Muscle of back (tissue), 11 donors: ENCODE results near the gene HOXC4. TPM values are rescaled to one million over a fixed set of nuclear protein-coding genes. Genes with fewer than 3 reads are reported as not detected.
A peak's percentile ranks its signal among the peaks of the same experiment; 100 is the strongest.

Experiments
- DNase-seq, 3 donors: peaks; one replicate each; pipeline versions ENCODE4 v3.0.0 to v3.0.0-alpha.2; 2013
- polyA plus RNA-seq, 10 donors: library from polyadenylated mRNA; unstranded; fragments of 120-200 nt; gene quantifications; one replicate each; pipeline ENCODE4 v1.2.1, GENCODE V29; 2013; ENCODE audit not compliant: insufficient read length in 10 of 10

Gene HOXC4
- polyA plus RNA-seq, 10 donors, result 17.4 to 26.2 (median 20.8) TPM

DNA sequence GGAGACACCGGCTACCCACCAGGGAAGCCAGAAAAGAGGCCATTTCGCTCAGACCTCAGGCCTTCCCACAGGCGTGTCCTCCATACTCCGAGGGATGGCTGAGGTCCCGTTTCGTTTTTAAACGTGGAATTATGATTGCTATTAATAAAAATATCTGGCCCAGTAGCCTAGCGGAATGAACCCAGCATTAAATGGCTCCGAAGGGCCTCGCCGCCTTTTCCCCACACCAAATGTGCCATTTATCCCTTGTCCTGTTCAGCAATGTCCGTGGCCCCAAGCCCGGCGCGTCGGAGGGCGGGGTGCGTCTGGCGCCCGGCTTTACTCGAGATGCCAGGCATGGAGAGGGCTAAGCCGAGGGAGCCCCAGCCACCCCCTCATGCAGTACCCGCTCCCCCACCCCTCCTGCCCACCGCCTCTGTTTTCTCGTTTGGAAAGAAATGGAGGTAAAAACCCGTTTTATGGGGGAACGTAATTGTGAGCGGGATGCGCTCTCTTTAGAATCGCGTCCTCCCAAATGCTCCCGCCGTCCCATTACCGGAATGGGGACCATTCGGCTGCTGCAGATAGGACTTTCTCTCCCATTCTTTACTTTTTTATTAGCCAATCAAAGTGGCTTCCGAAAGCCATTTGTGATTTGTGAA, 39.1 kb upstream of the HOXC4 start:
- no peak for DNase-seq

DNA sequence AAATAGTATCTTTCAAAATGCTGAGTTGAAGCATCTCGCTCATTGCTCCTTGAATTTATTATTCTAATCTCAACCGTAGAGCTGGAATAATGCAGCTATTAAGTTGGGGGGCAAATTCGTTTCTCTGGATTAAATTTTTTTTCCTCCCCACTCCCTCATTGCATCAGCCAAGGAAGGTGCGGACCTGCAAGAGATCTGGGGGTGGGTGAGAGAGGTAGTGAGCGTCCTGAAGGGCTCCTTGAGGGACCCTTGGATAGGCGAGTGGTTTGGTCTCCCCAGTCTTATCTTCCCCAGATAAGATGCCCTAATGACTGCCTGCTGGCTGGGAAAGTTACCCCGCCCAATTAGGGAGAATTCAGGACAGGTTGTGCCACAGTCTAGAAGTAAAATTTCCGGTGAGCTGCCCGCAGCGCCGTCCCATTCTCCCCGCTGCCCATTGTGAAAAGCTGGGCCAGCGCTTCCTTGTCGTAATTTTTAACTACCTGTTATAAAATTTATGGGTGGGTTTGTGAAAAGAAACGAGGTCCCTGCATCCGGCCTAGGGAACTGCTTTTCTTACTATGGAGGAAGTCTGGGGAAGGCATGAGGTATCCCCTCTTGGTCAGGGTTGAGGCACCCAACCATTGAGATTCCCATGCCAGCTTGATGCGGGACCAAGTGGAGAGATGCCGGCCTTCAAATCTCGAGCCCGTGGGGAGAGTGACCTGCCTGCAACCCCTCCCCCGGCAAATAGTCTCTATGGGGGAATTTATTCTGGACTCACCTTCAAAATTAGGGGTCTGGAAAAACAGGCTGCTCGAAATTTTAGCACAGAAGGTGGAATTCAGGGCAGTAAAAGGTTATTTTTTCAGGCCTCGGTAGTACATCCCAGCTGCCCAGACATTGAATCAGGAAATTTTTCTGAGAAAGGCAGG, 38.4 kb upstream of the HOXC4 start:
- no peak for DNase-seq

DNA sequence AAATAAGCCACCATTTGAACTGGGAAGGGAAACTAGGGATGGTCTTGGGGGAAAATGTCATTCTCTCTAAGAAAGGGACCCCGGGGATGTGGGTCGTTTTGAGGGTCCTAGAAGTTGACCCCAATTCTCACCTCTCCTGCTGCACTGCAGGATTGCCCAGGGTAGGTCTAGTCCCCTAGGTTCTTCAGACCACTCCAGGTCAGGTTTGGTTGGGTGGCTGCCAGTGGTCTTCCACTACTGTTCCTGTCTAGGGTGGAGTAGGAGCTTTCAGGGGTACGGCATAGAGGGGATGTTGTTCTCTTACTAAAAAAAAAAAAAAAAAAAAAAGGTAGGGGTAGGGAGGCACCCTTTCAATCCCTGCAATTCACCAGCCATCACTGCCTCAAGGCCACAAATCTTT, 37.6 kb upstream of the HOXC4 start:
- DNase-seq, result no peak

DNA sequence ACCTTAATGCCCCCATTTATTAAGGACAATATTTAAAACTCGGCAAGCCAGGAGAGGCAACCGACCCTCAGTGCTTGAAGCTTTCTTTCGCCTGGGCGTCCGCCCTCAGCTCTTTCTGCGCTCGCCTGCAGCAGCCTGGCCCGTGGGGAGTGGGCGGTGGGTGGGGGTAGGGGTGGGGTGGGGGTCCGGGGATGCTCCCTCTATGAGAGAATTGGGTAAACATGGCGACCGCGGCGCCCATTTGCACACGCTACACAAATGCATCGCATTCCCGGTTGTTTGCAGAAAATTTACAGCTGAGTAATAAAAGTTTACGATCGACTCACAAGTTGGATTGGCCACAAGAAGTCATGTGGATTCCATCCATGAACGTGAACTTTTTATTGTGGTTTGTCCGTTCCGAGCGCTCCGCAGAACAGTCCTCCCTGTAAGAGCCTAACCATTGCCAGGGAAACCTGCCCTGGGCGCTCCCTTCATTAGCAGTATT, 37.1 kb upstream of the HOXC4 start:
- peak in 2 of 3 donors; percentile 90 to 91 for DNase-seq

DNA sequence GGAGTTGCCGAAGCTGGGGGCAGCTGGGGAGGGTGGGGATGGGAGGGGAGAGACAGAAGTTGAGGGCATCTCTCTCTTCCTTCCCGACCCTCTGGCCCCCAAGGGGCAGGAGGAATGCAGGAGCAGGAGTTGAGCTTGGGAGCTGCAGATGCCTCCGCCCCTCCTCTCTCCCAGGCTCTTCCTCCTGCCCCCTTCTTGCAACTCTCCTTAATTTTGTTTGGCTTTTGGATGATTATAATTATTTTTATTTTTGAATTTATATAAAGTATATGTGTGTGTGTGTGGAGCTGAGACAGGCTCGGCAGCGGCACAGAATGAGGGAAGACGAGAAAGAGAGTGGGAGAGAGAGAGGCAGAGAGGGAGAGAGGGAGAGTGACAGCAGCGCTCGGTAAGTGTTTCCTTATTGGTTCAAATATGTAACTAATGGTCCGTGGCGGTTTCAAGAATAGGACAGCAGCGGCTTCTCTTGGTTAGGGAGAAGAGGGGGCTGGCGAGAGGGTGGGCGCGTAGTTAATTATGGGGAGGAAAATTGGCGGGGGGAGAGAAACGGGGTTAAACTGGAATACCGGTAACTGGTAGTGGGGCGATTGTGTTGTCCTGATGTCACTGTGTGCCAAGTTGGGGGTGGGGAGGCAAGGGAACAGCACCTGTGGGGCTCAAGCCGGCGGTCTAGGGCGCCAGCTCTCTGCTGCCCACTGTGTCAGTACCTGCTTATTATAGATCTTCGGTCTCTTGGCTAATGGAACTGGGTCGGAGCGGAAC, 36.4 kb upstream of the HOXC4 start:
- DNase-seq, result peak in 1 of 3 donors; percentile 82

DNA sequence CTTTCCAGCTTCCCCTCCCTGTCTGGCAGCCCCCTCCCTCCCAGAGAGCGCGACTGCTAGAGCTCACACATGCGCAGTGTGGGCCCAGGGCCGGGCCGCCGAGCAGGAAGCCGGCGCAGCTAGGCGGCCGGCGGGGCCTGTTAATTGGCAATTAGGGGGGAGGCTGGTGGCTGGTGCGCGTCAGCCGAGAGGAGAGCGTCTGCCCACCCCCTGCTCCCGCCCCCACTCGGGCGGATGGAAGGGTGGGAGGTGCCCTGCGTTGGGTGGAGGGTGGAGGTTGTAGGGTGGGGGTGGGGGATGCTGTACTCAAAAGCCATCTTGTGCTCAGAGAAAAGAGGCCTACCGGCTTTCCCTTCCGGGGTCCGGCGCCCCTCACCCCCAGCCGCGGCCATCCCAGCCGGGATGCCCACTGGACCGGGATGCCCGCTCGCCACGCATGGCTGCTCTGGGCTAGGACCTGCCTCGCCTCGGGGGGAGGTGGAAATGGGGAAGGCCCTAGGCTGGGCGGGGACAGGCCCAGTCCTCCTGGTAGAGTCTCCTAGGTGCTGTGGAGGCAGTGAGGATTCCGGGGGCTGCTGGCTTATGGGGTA, 35.7 kb upstream of the HOXC4 start:
- peak; percentile 88 to 97 (median 97) for DNase-seq

DNA sequence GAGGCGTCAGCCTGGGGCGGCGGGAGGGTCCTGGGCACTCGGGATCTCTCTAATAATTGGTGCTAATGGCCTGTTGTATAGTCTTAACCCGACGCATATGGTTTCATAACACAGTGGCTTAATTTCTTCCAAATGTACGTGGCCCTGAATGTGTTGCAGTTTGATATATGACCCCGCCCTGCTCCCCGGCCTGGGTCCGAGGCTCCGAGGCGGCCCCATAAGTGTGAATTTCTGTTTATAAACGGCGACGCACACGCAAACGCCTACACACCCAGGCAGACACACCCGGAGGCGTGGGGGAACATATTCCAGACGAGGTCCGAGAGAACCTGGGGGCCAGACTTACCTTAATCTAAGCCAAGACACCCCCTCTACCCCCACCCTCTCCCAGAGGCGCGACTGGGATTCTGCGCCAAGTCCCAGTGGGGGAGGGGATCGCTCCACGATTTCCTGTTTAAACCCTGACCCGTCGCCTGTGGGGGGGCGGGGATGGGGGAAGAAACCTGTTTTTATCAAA, 35.1 kb upstream of the HOXC4 start:
- DNase-seq, result no peak

DNA sequence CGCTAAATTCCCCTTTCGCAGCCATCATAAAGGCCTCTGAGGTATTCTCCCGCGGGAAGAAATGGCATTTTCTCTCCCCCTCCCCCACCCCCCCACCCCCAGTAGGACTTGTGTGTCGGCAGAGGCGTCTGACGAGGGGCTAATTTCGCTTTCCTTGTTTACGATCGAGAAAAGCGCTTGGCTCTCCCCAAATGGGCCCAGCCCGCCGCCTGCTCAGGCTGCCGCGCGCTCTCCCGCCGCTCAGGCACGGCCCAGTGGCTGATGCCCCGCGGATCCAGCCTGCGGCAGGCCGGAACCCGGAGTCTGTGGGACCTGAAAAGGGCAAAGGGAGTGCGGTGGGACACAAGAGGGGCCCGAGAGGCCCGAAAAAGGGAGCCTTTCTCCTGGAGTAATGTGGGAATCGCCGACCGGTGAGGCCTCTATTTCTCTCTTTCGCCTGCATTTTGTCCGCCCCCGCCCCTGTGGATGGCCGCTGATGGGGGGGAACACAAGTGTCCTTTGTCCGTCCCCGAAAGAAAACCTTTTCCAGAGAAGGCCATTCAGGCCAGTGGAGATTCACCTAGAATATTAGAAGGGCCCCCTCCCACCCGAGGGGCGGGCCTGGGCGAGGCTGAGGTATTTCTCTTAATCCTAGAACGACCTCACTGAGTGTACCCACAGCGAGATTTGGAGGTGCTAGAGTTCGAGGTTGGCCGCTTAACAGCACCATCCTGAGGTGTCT, 34.4 kb upstream of the HOXC4 start:
- DNase-seq, result peak in 1 of 3 donors; percentile 69

DNA sequence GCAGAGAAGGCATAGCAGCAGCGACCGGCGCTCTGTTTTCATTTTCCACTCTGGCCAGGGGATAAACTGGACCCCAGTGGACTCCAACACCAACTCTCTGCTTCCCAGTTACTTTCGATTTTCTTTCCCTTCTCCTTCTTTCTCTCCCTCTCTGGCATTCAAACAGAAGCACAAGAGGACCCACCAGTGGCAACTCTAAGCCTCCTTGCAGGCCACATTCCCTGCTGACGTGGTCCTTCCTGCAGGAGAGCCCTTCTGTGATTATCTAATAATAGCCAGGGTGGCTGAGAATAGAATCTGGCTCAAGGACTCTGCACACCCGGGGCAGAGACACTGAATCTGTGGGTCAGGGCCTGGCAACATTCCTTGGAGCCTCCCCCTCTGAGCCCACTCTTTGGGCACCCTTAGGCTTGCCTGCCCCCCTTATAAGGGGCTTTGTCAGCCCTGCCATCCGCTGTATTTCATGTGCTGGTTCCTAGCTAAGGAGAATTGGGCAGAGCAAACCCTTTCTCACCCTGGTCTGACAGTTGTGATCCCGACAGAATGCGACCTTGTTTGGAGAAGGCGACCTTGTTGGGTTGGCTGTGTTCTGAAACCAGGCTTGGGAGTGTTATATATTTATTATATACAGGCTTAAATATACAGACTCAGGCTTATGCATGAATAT, 33.6 kb upstream of the HOXC4 start:
- DNase-seq, result peak in 1 of 3 donors; percentile 69

DNA sequence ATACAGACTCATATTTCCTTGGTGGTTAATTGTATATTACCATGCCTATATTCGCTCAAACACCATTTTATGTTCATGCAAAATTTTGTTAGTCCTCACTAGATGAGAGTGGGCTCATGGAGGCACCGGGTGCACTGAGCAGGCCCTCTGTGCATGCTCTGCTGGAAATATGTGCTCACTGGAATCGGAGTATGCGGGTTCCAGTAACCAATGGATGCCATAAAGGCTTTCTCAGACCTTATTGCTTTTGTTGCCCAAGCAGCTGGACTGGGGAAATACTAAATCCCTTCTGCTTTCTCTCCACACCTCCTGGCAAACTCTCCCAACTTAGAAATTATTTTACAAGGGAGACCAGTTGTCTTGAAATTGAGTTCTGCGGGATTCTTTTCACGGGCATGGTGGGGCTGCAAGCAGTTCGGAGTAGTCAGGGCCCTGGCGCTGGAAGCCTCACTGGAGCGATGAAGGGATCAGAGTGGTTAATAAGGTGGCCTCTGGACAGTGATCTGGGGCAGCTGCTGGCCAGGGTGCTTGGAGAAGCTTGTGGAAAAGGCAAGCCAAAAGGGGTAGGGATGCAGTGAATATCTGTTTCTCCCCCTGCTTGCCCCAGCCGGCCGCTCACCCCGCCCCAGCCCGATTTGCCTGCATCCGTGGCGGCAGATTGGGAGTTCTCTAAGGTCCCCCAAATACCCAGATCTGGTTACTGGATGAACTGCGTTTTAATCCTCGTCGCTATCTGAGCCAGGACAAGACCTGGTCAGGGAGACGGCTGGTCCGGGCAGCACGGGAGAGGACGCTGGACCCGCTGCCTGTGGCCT, 32.8 kb upstream of the HOXC4 start:
- DNase-seq, result no peak

DNA sequence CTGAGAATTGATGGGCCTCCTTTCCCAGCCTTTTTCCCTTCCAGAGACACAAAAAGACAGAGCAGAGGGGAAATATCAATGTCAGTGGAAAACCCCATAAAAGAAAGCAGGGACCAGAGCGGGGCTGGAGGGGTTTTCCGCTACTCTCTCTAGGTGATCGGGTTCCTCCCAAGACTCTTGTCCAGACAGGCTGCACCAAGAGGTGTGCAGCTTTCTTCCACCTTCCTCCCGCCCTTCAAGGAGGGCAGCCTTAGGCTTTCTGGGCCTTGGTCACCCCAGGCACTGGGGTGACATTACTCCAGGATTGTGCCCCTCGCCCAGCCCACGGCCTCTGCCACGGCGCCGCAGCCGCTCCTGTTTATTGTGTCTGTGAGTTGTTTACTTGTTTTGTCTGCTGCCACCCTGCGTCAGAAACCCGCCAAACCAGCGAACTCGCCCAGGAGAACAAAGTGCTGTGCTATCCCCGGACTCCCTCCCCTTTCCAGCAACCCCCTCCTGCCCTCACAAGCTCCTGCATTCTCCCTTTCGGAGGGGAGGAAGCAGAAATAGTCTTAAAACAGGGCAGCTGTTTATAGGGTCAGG, 32.1 kb upstream of the HOXC4 start:
- peak in 1 of 3 donors; percentile 67 for DNase-seq

DNA sequence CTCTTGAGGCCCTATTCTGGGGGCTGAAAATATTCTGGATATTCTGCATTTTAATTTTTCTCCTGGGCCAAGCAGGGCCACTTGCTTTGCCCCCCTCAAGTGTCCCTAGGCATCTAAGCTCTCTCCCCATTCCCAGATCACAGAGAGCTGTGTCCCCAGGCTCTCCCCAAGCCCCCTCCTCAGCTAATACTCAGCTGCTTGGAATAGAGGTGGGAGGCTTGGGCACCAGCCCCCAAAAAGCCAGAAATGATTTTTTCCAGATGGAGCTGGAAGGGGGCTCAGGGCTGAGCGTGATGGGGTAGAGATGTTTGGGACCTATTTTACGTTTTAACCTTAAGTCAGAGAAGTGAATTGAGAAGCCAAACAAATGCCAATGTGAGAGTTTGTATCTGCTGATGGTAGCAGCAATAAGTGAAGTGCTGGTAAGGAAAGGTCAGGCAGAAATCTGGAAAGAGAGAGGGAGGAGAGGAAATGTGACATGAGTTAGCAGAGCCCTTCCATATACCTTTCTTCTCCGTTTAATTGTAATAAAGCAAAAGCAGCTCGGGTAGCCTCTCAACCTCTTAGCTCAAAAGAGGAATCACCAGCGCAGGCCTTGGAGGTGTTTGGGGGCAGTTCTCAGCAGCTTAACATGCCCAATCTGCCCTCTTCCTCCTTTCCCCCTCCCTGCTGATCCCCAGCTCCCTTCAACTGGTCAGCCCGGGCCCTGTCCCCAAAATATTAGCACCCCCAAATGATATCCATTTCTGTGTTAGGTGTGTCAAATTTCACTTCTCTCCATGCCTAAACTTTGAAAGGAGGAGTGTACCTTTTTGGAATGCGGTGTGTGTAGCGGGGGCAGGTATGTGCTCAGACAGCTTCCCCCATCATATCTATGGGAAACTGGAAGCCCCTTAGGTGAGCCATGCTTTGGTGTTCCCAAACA, 30.4 kb upstream of the HOXC4 start:
- no peak for DNase-seq

DNA sequence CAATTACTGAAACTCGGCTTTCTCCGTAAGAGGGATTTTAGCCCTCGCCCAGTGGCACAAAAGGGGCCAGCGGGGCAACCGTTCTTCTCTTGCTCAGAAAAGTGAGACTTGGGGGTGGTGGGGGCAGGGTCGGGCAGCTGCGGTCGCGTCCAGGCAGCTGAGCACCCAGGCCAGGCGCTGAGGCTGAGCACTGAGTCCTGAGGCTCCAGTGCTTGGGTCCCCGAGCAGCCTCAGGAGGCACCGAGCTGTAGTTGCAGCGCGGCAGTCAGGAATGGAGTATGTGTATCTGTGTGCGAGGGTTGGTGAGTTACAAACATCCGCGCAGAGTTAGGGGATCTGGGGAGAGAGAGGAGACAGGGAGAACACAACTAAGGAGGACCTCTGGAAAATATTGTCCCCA, 29.5 kb upstream of the HOXC4 start:
- peak in 1 of 3 donors; percentile 65 for DNase-seq

DNA sequence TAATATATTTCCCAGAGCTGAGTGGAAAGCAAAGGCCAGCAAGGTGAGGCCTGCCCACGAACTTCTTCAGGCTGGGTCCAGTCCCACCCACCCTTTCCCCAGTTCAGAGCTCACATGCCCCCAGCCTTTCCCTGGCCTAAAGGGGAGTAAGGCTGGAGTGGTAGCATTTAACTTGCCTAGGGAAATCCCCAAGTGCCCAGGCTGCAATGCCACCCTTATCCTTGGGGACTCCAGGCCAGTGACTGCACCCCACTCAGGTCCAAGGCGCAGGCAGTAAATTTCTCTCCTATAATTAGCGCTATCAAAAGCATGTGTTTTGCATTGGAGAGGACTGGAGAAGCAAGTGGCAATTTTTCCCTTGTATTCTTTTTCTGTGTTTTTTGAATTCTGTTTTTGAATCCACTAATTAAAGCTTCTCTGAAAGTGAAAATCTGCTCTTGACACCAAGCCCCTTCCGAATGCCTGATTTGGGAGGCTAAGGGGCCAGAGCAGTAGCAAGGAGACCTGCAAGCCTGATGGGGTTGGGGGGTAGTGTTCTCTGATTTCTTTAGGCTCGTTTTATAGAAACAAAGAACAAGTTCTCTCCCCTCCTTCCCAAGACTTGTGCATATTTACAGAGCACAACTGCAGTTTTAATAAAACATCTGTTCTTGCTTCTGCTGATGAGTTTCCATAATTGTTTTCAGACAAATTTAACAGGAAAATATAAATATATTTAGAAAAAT, 28.9 kb upstream of the HOXC4 start:
- no peak for DNase-seq

DNA sequence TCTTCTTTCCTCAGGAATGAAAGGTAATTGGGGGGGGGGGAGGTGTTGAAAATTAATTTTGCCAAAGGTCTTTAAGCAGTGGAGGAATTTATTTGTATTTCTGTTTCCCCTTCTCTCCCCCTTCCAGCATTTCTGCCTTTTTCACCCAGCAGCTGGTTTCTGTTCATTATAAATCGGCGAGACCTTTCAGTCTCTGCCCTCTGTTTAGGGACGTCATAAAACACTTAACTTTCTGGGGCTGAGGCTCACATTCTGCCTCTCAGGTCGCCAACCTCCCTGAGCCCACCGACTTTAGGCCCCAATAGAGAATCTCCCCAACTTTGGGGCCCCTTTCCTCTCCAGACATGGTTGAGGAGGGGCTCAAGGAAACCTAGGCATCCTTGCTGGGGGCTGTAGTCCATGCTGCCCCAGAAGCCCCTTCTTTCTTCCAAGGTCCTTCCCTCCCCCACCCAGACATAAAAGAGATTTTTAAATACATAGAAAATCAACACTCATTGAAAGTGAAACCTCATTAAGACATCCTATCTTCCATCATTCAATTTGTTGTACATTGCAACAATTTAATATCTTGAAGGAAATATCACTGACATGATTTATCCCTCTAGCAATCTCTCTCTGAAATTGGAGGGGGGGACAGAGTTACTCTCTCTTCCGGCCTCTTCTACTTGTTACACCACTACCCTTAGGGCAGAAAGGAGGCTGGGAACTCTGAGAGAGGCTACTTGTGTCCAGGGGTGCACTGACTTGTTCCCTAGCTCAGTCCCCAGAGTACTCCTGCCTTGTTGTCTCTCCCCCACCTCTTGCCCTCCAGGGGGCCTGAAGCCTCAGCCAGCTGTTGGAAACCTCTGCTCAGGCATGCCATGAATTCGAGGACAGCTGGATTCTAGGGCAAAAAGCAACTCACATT, 27.9 kb upstream of the HOXC4 start:
- peak in 1 of 3 donors; percentile 59 for DNase-seq
